Gastrocnemius medialis (tissue), 4 donors: Measurements from ENCODE around the gene PGM1. TPM values are rescaled to one million over a fixed set of nuclear protein-coding genes. Genes with fewer than 3 reads are reported as not detected.

Source experiments
- ATAC-seq, 2 donors: fragments of 150-250 bp; one replicate each; pipeline ENCODE4 v1.9.1; 2016
- DNase-seq, 2 donors: peaks; one replicate each; pipeline ENCODE4 v3.0.0-alpha.2; 2019
- H3K27ac ChIP-seq, 4 donors: fragments of 200-600 bp; sonication (generic); 1 replicate in 1 of 4; 2 replicates in 3 of 4; pipeline ENCODE4 v1.5.1; 2016 to 2018; ENCODE audit warnings: mild to moderate bottlenecking in 2 of 4, moderate library complexity in 1 of 4
- H3K27me3 ChIP-seq, 3 donors: fragments of 200-600 bp; sonication (generic) in 2 of 3; 1 replicate in 1 of 3; 2 replicates in 2 of 3; pipeline versions ENCODE4 v1.5.1 to v1.6.0; 2016 to 2019; ENCODE audit warnings: mild to moderate bottlenecking in 1 of 3, moderate library complexity in 1 of 3
- H3K36me3 ChIP-seq, 2 donors: fragments of 200-600 bp; sonication (generic) in 1 of 2; one replicate each; pipeline ENCODE4 v1.5.1; 2017 to 2018
- H3K4me1 ChIP-seq, 2 donors: fragments of 200-600 bp; sonication (generic) in 1 of 2; one replicate each; pipeline ENCODE4 v1.5.1; 2016 to 2017; ENCODE audit warnings: mild to moderate bottlenecking in 2 of 2
- H3K4me3 ChIP-seq, 4 donors: fragments of 200-600 bp; sonication (generic) in 3 of 4; 1 replicate in 1 of 4; 2 replicates in 3 of 4; pipeline ENCODE4 v1.5.1; 2016 to 2019; ENCODE audit warnings: mild to moderate bottlenecking in 2 of 4
- H3K9me3 ChIP-seq, 3 donors: fragments of 200-600 bp; sonication (generic) in 2 of 3; 1 replicate in 1 of 3; 2 replicates in 2 of 3; pipeline ENCODE4 v1.5.1; 2016 to 2019
- CTCF ChIP-seq, 5 experiments: fragments of 450-650 bp in 3 of 5; fragments of 200-600 bp in 2 of 5; sonication (generic) in 2 of 5; IDR thresholded peaks in 4 of 5; conservative IDR thresholded peaks in 1 of 5; 1 replicate in 4 of 5; 2 replicates in 1 of 5; pipeline ENCODE4 v1.5.1; 2016 to 2019; ENCODE audit warnings: antibody characterized with exemption in 5 of 5, mild to moderate bottlenecking in 3 of 5, moderate library complexity in 3 of 5
- POLR2A ChIP-seq, 2 donors: fragments of 450-650 bp; IDR thresholded peaks; one replicate each; pipeline ENCODE4 v1.6.1; 2017; ENCODE audit warnings: antibody characterized with exemption in 2 of 2, mild to moderate bottlenecking in 2 of 2, moderate library complexity in 2 of 2
- in situ Hi-C, 4 donors: fragments of 200-750 bp; cut with MboI; loops; one replicate each; pipeline versions ENCODE4 v1.15.0 to v1.8.0; 2017; ENCODE audit warnings: low sequenced_read_pairs in 4 of 4
- intact Hi-C: fragments of 100-400 bp; cut with DNase I; formaldehyde crosslinking; loops from one replicate; pipeline ENCODE4 v1.15.1; 2023; ENCODE audit warnings: low total_unique reads
- total RNA-seq, 4 donors: library from RNA; depleted of rRNA; stranded (reverse); fragments of >200 nt; gene quantifications; one replicate each; pipeline versions ENCODE4 v1.1.0 to v1.2.3, GENCODE V29; 2016

Gene PGM1
- total RNA-seq, 4 donors from 2014 or later, result 320 to 713 (median 666) TPM

GRCh38 chr1:63668298-63668697 is 75.1 kb downstream of the PGM1 start:
- H3K9me3 ChIP-seq, result no peaks in the 10 kb centered on the region
- TF ChIP-seq CTCF (IDR thresholded peaks at IDR 0.05 in 4 of 5, conservative IDR thresholded peaks at IDR 0.05 in 1 of 5) (no peak), POLR2A (IDR thresholded peaks at IDR 0.05) (no peak)
- H3K4me1 ChIP-seq, result no peaks in the 10 kb centered on the region
- no peak overlapping the region for H3K27ac ChIP-seq
- H3K36me3 ChIP-seq, result no peaks in the 10 kb centered on the region
- no peak overlapping the region for H3K4me3 ChIP-seq
- intact Hi-C loops, result no loop called here
- in situ Hi-C loops, result no loop called here
- ATAC-seq, result peak; percentile 64 to 75
- no peak for DNase-seq
- no peaks in the 10 kb centered on the region for H3K27me3 ChIP-seq

DNA sequence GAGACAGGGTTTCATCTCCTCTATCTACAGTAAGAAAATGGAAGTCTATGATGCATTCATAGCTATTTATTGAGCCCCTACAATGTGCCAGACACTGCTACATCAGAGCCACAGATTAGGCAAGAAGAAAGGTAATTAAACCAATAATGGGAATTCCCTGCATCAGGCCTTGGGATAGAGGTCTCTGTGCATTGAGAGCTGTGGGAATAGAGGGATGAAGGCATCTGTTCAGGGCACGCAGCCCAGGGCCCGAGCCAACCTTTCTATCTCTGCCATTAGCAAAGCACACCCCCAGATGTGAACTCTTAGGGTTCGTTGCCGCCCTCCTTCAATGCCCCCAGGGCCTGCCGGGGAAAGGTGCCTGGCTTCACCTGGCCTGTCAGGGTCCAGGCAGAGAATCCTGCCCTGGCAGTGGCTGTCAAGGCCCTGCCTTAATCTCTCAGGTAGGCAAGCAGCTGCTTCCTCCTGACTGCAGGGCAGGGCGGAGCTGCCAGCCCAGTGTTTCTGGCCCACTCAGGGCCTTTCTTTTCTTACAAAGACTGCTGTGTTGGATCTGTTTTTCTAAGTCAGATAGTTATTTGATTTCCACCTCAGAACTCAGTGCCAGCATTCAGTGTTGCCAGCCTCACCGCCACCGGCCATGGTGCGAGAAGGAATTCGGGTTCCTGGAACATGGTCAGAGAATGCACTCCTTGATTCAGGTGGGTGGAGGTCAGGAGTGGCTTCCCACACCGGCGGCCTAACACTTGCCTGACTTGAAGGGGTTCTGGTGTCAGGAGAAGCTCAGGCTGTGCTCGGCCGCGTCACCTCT is 76.1 kb downstream of the PGM1 start:
- Histone ChIP-seq H3K27ac (no peak overlapping the region), H3K27me3 (no peaks in the 10 kb centered on the region), H3K4me1 (no peaks in the 10 kb centered on the region), H3K9me3 (no peaks in the 10 kb centered on the region), H3K4me3 (no peak overlapping the region), H3K36me3 (no peaks in the 10 kb centered on the region)
- TF ChIP-seq POLR2A (IDR thresholded peaks at IDR 0.05) (no peak), CTCF (IDR thresholded peaks at IDR 0.05 in 4 of 5, conservative IDR thresholded peaks at IDR 0.05 in 1 of 5) (no peak)
- no peak for ATAC-seq
- intact Hi-C loops (no loop called here), in situ Hi-C loops (no loop called here)
- no peak for DNase-seq

- no peaks in the 10 kb centered on the region for H3K4me1 ChIP-seq
- intact Hi-C loops (no loop called here), in situ Hi-C loops (loop anchor here in 1 of 4 donors (10.0 kb wide), 1 partner anchor 575 kb away; no protein-coding TSS in a partner anchor)
- DNase-seq (no peak), ATAC-seq (no peak)
- no peaks in the 10 kb centered on the region for H3K27me3 ChIP-seq
- H3K36me3 ChIP-seq, result no peaks in the 10 kb centered on the region
- no peak overlapping the region for H3K27ac ChIP-seq
- H3K4me3 ChIP-seq, result no peak overlapping the region
- no peaks in the 10 kb centered on the region for H3K9me3 ChIP-seq
- TF ChIP-seq CTCF (IDR thresholded peaks at IDR 0.05 in 4 of 5, conservative IDR thresholded peaks at IDR 0.05 in 1 of 5) (no peak), POLR2A (IDR thresholded peaks at IDR 0.05) (no peak)
Measured at GRCh38 chr1:63670164-63670563, 77.0 kb downstream of the PGM1 start.

- no peaks in the 10 kb centered on the region for H3K36me3 ChIP-seq
- in situ Hi-C loops, result loop anchor here in 1 of 4 donors (10.0 kb wide), 1 partner anchor 573 kb away; no protein-coding TSS in a partner anchor
Measured at GRCh38 chr1:63671514-63671913, 78.3 kb downstream of the PGM1 start.

More at GRCh38 chr1:63671514-63671913, 78.3 kb downstream of the PGM1 start:
- intact Hi-C loops, result no loop called here
- DNase-seq (no peak), ATAC-seq (no peak)
- Histone ChIP-seq H3K9me3 (no peaks in the 10 kb centered on the region), H3K4me1 (no peaks in the 10 kb centered on the region), H3K27me3 (no peaks in the 10 kb centered on the region), H3K4me3 (no peak overlapping the region), H3K27ac (no peak overlapping the region)
- no peak for TF ChIP-seq CTCF (IDR thresholded peaks at IDR 0.05 in 4 of 5, conservative IDR thresholded peaks at IDR 0.05 in 1 of 5)
- TF ChIP-seq POLR2A (IDR thresholded peaks at IDR 0.05), result no peak
